ENCODE measurements around the gene TMEM40. TPM values are rescaled to one million over a fixed set of nuclear protein-coding genes. Genes with fewer than 3 reads are reported as not detected.

Gene TMEM40
- total and polyA plus RNA-seq, 2 experiments from 2014 or later = 0.14 to 0.48 TPM

DNA sequence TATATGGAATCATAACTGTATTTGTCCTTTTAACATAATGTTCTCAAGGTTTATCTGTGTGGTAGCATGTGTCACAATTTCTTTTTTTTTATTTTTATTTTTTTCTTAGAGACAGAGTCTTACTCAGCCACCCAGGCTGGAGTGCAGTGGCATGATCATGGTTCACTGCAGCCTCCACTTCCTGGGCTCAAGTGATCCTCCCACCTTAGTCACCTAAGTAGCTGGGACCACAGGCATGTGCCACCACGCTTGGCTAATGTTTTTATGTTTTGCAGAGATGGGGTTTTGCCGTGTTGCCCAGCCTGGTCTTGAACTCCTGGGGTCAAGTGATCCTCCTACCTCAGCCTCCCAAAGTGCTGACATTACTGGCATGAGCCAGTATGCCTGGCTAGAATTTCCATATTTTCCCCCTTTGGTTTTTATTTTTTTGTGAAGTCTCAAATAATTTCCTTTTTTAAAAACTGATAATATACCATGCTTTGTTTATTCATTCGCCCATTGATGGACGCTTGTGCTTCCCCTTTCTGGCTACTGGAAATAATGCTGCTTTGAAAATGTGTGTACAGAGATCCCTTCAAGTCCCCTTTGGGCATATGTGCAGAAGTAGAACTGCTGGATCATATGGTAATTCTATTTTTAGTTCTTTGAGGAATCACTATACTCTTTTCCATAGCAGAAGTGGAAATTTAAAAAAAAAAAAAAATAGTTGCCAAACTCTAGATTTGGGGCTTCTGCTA is 28.4 kb downstream of the TMEM40 start:
- Histone ChIP-seq H3K4me2 (no peak overlapping the region), H3K9me2 (ENCODE audit: insufficient read depth) (no peaks in the 10 kb centered on the region), H3F3A (replicated peaks; ENCODE audit: low read depth) (no peaks in the 10 kb centered on the region), H3K36me3 (ENCODE audit: insufficient read depth) (no peaks in the 10 kb centered on the region), H3K4me1 (ENCODE audit: insufficient read depth) (no peaks in the 10 kb centered on the region), H4K20me1 (replicated peaks; ENCODE audit: insufficient read depth) (no peaks in the 10 kb centered on the region), H2AFZ (no peak overlapping the region), H3K27me3 (ENCODE audit: insufficient read depth) (no peaks in the 10 kb centered on the region), H3K27ac (ENCODE audit: low read depth) (no peak overlapping the region), H3K4me3 (no peak overlapping the region), H3K79me2 (replicated peaks; ENCODE audit: insufficient read depth) (no peaks in the 10 kb centered on the region)
- H3K9me3 Mint-ChIP-seq = peaks cover 8% of the 10 kb centered on the region; the same call in 1 of the 3 replicates
- TF ChIP-seq EZH2 (IDR thresholded peaks at IDR 0.05; ENCODE audit: low read depth, unreplicated experiment) (no peak), NANOG (IDR thresholded peaks at IDR 0.05; ENCODE audit: borderline replicate concordance) (no peak), ZNF114 (CRISPR knock-in tag; IDR thresholded peaks at IDR 0.05) (no peak), JUNB (IDR thresholded peaks at IDR 0.05; ENCODE audit: unreplicated experiment) (no peak), CREB1 (CRISPR knock-in tag; IDR thresholded peaks at IDR 0.05; ENCODE audit: low read depth) (no peak), POLR2AphosphoS5 (IDR thresholded peaks at IDR 0.05; ENCODE audit: low read depth) (no peak), EZH2phosphoT487 (IDR thresholded peaks at IDR 0.05; ENCODE audit: unreplicated experiment) (no peak), ZNF331 (CRISPR knock-in tag; IDR thresholded peaks at IDR 0.05; ENCODE audit: low read depth) (no peak), STAT1 (IDR thresholded peaks at IDR 0.05; ENCODE audit: unreplicated experiment) (no peak)
- TF ChIP-seq, protein P1, sequence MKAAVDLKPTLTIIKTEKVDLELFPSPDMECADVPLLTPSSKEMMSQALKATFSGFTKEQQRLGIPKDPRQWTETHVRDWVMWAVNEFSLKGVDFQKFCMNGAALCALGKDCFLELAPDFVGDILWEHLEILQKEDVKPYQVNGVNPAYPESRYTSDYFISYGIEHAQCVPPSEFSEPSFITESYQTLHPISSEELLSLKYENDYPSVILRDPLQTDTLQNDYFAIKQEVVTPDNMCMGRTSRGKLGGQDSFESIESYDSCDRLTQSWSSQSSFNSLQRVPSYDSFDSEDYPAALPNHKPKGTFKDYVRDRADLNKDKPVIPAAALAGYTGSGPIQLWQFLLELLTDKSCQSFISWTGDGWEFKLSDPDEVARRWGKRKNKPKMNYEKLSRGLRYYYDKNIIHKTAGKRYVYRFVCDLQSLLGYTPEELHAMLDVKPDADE (IDR thresholded peaks at IDR 0.05) = no peak
- TF ChIP-seq, protein P2, sequence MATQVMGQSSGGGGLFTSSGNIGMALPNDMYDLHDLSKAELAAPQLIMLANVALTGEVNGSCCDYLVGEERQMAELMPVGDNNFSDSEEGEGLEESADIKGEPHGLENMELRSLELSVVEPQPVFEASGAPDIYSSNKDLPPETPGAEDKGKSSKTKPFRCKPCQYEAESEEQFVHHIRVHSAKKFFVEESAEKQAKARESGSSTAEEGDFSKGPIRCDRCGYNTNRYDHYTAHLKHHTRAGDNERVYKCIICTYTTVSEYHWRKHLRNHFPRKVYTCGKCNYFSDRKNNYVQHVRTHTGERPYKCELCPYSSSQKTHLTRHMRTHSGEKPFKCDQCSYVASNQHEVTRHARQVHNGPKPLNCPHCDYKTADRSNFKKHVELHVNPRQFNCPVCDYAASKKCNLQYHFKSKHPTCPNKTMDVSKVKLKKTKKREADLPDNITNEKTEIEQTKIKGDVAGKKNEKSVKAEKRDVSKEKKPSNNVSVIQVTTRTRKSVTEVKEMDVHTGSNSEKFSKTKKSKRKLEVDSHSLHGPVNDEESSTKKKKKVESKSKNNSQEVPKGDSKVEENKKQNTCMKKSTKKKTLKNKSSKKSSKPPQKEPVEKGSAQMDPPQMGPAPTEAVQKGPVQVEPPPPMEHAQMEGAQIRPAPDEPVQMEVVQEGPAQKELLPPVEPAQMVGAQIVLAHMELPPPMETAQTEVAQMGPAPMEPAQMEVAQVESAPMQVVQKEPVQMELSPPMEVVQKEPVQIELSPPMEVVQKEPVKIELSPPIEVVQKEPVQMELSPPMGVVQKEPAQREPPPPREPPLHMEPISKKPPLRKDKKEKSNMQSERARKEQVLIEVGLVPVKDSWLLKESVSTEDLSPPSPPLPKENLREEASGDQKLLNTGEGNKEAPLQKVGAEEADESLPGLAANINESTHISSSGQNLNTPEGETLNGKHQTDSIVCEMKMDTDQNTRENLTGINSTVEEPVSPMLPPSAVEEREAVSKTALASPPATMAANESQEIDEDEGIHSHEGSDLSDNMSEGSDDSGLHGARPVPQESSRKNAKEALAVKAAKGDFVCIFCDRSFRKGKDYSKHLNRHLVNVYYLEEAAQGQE (IDR thresholded peaks at IDR 0.05; ENCODE audit: unreplicated experiment) = no peak
- TF ChIP-seq, protein P3, sequence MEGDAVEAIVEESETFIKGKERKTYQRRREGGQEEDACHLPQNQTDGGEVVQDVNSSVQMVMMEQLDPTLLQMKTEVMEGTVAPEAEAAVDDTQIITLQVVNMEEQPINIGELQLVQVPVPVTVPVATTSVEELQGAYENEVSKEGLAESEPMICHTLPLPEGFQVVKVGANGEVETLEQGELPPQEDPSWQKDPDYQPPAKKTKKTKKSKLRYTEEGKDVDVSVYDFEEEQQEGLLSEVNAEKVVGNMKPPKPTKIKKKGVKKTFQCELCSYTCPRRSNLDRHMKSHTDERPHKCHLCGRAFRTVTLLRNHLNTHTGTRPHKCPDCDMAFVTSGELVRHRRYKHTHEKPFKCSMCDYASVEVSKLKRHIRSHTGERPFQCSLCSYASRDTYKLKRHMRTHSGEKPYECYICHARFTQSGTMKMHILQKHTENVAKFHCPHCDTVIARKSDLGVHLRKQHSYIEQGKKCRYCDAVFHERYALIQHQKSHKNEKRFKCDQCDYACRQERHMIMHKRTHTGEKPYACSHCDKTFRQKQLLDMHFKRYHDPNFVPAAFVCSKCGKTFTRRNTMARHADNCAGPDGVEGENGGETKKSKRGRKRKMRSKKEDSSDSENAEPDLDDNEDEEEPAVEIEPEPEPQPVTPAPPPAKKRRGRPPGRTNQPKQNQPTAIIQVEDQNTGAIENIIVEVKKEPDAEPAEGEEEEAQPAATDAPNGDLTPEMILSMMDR (conservative IDR thresholded peaks at IDR 0.05; ENCODE audit: low read depth in 2 of 2) = no peak
- TF ChIP-seq, protein P4, sequence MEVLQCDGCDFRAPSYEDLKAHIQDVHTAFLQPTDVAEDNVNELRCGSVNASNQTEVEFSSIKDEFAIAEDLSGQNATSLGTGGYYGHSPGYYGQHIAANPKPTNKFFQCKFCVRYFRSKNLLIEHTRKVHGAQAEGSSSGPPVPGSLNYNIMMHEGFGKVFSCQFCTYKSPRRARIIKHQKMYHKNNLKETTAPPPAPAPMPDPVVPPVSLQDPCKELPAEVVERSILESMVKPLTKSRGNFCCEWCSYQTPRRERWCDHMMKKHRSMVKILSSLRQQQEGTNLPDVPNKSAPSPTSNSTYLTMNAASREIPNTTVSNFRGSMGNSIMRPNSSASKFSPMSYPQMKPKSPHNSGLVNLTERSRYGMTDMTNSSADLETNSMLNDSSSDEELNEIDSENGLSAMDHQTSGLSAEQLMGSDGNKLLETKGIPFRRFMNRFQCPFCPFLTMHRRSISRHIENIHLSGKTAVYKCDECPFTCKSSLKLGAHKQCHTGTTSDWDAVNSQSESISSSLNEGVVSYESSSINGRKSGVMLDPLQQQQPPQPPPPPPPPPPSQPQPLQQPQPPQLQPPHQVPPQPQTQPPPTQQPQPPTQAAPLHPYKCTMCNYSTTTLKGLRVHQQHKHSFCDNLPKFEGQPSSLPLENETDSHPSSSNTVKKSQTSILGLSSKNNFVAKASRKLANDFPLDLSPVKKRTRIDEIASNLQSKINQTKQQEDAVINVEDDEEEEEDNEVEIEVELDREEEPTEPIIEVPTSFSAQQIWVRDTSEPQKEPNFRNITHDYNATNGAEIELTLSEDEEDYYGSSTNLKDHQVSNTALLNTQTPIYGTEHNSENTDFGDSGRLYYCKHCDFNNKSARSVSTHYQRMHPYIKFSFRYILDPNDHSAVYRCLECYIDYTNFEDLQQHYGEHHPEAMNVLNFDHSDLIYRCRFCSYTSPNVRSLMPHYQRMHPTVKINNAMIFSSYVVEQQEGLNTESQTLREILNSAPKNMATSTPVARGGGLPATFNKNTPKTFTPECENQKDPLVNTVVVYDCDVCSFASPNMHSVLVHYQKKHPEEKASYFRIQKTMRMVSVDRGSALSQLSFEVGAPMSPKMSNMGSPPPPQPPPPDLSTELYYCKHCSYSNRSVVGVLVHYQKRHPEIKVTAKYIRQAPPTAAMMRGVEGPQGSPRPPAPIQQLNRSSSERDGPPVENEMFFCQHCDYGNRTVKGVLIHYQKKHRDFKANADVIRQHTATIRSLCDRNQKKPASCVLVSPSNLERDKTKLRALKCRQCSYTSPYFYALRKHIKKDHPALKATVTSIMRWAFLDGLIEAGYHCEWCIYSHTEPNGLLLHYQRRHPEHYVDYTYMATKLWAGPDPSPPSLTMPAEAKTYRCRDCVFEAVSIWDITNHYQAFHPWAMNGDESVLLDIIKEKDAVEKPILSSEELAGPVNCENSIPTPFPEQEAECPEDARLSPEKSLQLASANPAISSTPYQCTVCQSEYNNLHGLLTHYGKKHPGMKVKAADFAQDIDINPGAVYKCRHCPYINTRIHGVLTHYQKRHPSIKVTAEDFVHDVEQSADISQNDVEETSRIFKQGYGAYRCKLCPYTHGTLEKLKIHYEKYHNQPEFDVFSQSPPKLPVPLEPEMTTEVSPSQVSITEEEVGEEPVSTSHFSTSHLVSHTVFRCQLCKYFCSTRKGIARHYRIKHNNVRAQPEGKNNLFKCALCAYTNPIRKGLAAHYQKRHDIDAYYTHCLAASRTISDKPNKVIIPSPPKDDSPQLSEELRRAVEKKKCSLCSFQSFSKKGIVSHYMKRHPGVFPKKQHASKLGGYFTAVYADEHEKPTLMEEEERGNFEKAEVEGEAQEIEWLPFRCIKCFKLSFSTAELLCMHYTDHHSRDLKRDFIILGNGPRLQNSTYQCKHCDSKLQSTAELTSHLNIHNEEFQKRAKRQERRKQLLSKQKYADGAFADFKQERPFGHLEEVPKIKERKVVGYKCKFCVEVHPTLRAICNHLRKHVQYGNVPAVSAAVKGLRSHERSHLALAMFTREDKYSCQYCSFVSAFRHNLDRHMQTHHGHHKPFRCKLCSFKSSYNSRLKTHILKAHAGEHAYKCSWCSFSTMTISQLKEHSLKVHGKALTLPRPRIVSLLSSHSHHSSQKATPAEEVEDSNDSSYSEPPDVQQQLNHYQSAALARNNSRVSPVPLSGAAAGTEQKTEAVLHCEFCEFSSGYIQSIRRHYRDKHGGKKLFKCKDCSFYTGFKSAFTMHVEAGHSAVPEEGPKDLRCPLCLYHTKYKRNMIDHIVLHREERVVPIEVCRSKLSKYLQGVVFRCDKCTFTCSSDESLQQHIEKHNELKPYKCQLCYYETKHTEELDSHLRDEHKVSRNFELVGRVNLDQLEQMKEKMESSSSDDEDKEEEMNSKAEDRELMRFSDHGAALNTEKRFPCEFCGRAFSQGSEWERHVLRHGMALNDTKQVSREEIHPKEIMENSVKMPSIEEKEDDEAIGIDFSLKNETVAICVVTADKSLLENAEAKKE (CRISPR knock-in tag; IDR thresholded peaks at IDR 0.05) = no peak
- DNase-seq (ENCODE audit: low spot score) (no peak), ATAC-seq (no peak)
- H3K27me3 Mint-ChIP-seq (ENCODE audit: insufficient read depth, low read depth, poor library complexity) = peaks cover 4% of the 10 kb centered on the region
- H3K4me1 Mint-ChIP-seq = no peaks in the 10 kb centered on the region
- no peak overlapping the region for H3K27ac Mint-ChIP-seq
- no peak overlapping the region for H3K4me3 Mint-ChIP-seq
- no peaks in the 10 kb centered on the region for H3K36me3 Mint-ChIP-seq (ENCODE audit: low read depth)

Measured in GM23338 (cell line).